NOMO-1 treated with DMSO at 0.1 percent for 48 hours (cell line): ENCODE measurements around the gene TMEM170B.

Source experiments
- DNase-seq: peaks from one replicate; lab custom pipeline; 2025; ENCODE audit not compliant: unreplicated experiment; lab: John Stamatoyannopoulos, UW

TMEM170B gene

GRCh38 chr6:11584244-11584643 is 46.7 kb downstream of the TMEM170B start:
- no peak for DNase-seq

- peak; percentile 56 for DNase-seq
These were observed 48.0 kb downstream of the TMEM170B start for GRCh38 chr6:11585426-11586016.

DNA sequence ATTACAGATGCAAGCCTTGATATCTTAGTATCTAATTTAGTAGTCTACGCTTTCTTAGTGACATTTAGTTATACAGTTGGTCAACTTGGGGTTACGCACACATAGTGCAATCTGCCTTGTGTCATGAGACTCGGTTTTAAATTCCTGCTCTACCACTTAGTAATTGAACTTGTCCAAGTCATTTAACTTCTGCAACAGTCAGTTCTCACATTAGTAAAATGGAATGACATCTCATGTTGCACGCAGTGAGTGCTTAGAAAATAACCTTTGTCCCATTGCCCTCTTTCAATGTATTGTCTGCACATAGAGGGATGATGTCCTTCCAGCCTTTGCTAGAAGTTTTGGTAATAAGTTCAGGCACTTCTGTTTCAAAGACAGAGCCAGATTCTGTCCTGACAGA is 48.6 kb downstream of the TMEM170B start:
- DNase-seq: no peak

GRCh38 chr6:11586536-11586935 is 49.0 kb downstream of the TMEM170B start:
- DNase-seq: no peak

DNA sequence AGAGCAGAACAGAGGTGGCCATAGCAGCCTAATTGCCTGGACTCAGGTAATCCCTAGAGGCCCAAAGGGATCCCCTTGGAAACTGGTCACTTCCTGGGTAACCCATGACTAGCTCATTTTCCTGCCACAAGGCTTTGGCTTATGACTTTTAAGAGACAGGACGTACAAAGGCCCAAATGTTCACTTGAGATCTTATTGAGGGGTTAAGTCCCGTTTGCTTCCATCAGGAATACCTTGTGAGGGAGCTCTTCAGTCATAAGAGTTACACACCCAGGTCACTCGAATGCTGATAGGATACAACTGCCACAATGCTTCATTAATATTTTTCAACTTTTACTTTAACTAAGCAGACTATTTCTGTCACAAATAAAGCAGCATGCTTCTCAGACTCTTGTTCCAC is 51.7 kb downstream of the TMEM170B start:
- DNase-seq: no peak

DNA sequence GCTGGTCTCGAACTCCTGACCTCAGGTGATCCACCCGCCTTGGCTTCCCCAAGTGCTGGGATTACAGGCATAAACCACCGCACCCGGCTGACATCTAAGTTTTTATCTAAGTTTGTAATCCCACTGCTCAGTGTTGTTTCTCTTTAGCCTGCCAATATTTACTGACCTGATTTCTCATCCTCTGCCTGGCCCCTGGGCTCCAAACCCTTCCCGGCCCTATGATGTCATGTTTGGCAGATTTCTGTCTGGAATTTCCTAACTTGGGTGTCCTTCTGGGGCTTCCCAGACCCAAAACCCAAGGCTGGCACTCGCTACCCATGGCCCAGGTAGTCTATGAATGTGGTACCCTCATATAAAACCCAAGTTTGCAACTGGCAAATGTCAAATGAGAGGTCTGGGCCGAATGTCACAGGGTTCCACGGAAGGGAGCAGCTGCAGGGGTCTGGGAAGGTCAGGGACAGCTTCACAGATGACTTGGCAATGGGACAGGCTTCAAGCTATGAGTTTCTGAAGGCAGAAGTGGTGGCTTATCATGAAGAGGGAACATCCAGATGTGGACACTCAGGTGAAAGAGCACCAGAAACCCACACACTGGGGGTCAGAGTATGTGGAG is 54.9 kb downstream of the TMEM170B start:
- no peak for DNase-seq

DNA sequence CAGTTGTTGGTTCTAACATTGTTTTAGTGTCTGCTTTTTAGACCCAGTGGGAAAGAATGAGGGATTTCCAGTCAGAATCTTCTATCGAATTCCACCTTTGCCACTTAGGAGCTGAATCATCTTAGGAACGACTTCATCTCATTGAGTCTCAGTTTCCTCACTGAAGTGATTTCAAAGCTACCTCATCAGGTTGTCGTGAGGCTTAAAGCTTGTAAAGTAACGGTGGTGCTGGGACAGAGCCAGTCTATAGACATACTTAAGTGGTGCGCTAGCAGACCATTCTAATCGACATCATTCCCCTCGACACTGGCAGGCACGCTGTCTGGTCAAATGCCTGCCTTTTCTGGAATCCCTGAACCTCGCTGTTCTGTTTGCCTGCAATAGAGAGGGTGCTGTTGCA is 55.5 kb downstream of the TMEM170B start:
- DNase-seq: no peak

- no peak for DNase-seq
These were observed 58.4 kb downstream of the TMEM170B start for GRCh38 chr6:11595903-11596302.

- DNase-seq: no peak
These were observed 59.2 kb downstream of the TMEM170B start for GRCh38 chr6:11596640-11597237.

DNA sequence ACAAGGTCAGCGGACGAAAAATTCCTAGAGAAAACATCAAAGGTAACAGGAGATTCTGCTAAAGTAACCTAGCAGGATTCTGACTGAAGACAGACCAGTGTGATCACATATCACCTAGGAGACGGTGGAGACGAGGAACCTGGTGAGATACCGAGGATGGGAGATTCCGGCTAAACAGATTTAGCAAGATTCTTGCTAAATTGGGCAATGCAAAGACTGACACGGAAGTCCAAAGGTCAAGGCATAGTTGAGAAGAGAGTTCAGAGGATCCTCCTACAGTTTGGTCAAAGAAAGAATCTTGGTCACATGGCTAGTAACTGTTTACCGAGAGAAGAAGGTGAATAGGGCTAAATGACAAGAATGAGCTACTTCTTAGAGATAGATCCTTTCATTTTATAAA is 61.1 kb downstream of the TMEM170B start:
- DNase-seq: peak; percentile 97

- DNase-seq: no peak
These were observed 62.7 kb downstream of the TMEM170B start for GRCh38 chr6:11600251-11600650.

- no peak for DNase-seq
These were observed 64.4 kb downstream of the TMEM170B start for GRCh38 chr6:11601776-11602605.

DNA sequence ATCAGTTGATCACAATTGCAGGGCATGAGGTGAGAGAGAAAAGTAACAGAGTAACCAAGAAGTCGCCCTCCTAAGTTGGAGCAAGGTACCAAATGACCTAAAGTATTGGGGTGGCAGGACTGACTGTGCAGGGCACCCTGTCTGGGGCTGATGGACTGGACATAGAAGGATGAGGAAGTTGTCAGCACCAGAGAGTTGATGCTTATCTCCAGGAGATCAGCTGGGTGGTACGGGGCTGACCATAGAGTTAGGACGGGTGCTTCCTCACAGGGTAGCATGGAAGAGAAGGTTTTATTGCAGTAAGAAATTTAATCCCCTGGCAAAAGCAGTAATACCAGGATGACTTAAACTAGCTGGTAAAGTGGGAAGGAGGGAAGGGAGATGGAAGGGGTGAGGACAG is 66.7 kb downstream of the TMEM170B start:
- DNase-seq: peak; percentile 14

- no peak for DNase-seq
These were observed 67.4 kb downstream of the TMEM170B start for GRCh38 chr6:11604836-11605506.

GRCh38 chr6:11605507-11605905 is 68.0 kb downstream of the TMEM170B start:
- no peak for DNase-seq

- no peak for DNase-seq
These were observed 68.8 kb downstream of the TMEM170B start for GRCh38 chr6:11606332-11606731.

DNA sequence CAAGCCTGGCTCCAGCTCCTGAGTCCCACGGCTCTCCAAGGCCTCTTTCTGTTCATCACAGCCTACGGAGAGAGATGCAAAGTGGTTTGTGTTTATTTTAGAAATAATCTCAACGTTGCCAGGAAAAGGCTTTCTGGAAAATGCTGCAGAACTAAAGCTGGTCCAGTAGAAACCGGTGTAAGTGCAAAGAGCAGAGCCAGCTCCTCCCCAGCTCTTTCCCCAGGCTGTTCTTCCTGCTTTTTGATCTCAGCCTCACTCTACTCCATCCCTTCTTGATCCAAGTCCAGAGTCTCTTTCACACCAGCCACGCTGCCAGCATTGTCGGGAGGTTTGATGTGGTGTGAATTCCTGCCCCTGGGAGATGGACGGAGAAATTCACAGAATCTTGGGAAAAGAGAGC is 69.8 kb downstream of the TMEM170B start:
- no peak for DNase-seq

GRCh38 chr6:11608600-11609323 is 71.2 kb downstream of the TMEM170B start:
- DNase-seq: no peak

DNA sequence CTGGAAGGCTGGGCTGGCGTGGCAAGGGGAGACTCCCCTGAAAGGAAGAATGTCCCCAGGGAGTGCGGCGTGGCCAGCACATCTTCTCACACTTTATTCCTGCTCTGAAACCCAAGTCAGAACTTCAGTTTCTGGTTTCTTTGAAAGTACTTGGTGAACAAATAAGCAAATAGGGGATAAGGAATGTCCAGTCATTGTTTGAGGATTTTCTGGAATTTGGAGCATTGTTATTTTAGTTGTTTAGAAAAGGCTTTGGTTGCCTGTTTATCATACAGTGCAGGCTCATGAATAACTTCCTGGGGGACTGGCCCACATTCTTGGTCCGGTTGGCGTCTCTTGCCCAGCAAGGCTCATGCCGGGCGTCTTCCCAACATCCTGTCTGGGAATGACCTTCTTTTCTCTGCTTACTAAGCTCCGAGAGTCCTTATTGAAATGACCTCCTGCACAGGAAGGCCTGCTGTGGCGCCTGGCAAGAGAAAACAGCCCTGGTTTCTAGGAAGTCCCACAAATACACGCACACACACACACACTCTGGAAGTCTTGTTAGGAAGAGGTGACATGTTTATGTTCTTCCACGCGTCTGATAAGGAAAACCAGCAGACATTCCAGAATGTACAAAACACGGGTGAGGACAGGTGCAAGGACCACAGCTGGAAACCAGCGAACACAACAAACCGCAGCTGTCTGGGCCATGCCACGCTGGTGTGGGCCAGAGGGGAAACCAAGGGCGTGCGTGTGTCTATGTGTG is 71.9 kb downstream of the TMEM170B start:
- no peak for DNase-seq

DNA sequence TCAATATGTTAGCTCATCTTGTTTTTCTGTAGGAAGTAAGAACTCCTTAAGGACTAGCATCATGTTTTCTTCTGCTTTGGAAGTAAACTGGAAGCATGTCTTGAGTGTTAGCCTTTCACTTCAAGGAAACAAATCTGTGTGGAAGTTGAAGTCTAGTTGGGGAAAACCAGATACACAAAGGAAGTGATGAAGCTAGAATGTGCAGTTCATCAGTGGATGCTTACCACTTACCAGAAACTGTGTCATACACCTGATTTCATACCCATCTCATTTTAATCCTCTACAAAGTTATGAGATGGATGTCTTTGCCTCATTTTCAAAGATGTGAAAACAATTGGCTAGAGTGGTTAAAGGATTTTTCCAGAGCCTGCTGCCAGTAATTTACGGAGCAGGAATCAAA is 75.8 kb downstream of the TMEM170B start:
- DNase-seq: no peak
